ENCODE measurements around the gene CCL18.
"Not testable (repeated sequence)": the region's sequence is repeated elsewhere in the genome, so short reads cannot be mapped to it uniquely, and the experiment has no call there.

Gene CCL18

GRCh38 chr17:36107660-36108059, 43.6 kb downstream of the CCL18 start:
- ChIA-PET POLR2A (no interaction called here), CTCF (no interaction called here)
- no peak for DNase-seq (ENCODE audit: extremely low spot score)
- TF ChIP-seq TARDBP (IDR thresholded peaks at IDR 0.05): no peak
- no peak for TF ChIP-seq FOXA1 (IDR thresholded peaks at IDR 0.05)
- no peak for TF ChIP-seq ELF4 (IDR thresholded peaks at IDR 0.05)
- no peak for TF ChIP-seq L3MBTL2 (conservative IDR thresholded peaks at IDR 0.05)
- no peak for TF ChIP-seq NFRKB (IDR thresholded peaks at IDR 0.05)
- no peak for TF ChIP-seq SUZ12 (IDR thresholded peaks at IDR 0.05)
- TF ChIP-seq BHLHE40 (IDR thresholded peaks at IDR 0.05; ENCODE audit: borderline replicate concordance): no peak
- TF ChIP-seq FOXM1 (IDR thresholded peaks at IDR 0.05; ENCODE audit: borderline replicate concordance): no peak
- no peak for TF ChIP-seq ARNT (IDR thresholded peaks at IDR 0.05)
- no peak for TF ChIP-seq PKNOX1 (IDR thresholded peaks at IDR 0.05)
- no peak for TF ChIP-seq CTBP1 (IDR thresholded peaks at IDR 0.05; ENCODE audit: borderline replicate concordance)
- no peak for TF ChIP-seq SP1 (IDR thresholded peaks at IDR 0.05)
- no peak for TF ChIP-seq FOXK2 (IDR thresholded peaks at IDR 0.05)
- no peak for TF ChIP-seq HDGF (IDR thresholded peaks at IDR 0.05; ENCODE audit: borderline replicate concordance)
- TF ChIP-seq ZNF384 (IDR thresholded peaks at IDR 0.05): no peak
- no peak for TF ChIP-seq LEF1 (IDR thresholded peaks at IDR 0.05; ENCODE audit: borderline replicate concordance)

- CTCF ChIA-PET; POLR2A ChIA-PET; DNase-seq (ENCODE audit: extremely low spot score): not testable (repeated sequence)
Measured at GRCh38 chr17:36108265-36108664, 44.2 kb downstream of the CCL18 start.

GRCh38 chr17:36111068-36111490, 47.0 kb downstream of the CCL18 start:
- no peak for TF ChIP-seq L3MBTL2 (conservative IDR thresholded peaks at IDR 0.05)
- no peak for TF ChIP-seq HDGF (IDR thresholded peaks at IDR 0.05; ENCODE audit: borderline replicate concordance)
- TF ChIP-seq FOXK2 (IDR thresholded peaks at IDR 0.05): no peak
- no peak for DNase-seq (ENCODE audit: extremely low spot score)
- ChIA-PET CTCF (interaction anchor here (1.0 to 1.8 kb wide), 2 partner anchors 38 to 39 kb away, joined by 4 read pairs; no protein-coding TSS in a partner anchor), POLR2A (no interaction called here)

GRCh38 chr17:36112572-36112971, 48.5 kb downstream of the CCL18 start:
- DNase-seq (ENCODE audit: extremely low spot score): no peak
- TF ChIP-seq PKNOX1 (IDR thresholded peaks at IDR 0.05): no peak
- TF ChIP-seq ARNT (IDR thresholded peaks at IDR 0.05): no peak
- no peak for TF ChIP-seq FOXK2 (IDR thresholded peaks at IDR 0.05)
- TF ChIP-seq BHLHE40 (IDR thresholded peaks at IDR 0.05; ENCODE audit: borderline replicate concordance): no peak
- ChIA-PET POLR2A (no interaction called here), CTCF (interaction anchor here (1.8 kb wide), 1 partner anchor 40 kb away, joined by 4 read pairs; no protein-coding TSS in a partner anchor)

- DNase-seq (ENCODE audit: extremely low spot score); POLR2A ChIA-PET; CTCF ChIA-PET: not testable (repeated sequence)
Measured at GRCh38 chr17:36113131-36113530, 49.1 kb downstream of the CCL18 start.

GRCh38 chr17:36114971-36115648, 51.0 kb downstream of the CCL18 start:
- DNase-seq (ENCODE audit: extremely low spot score); POLR2A ChIA-PET; CTCF ChIA-PET: not testable (repeated sequence)

GRCh38 chr17:36115649-36115977, 51.5 kb downstream of the CCL18 start:
- POLR2A ChIA-PET; DNase-seq (ENCODE audit: extremely low spot score); CTCF ChIA-PET: not testable (repeated sequence)

GRCh38 chr17:36117505-36118382, 53.7 kb downstream of the CCL18 start:
- CTCF ChIA-PET: interaction anchor here (0.6 to 1.0 kb wide), 4 partner anchors 10 to 31 kb away, joined by 3 to 4 read pairs (median 4); no protein-coding TSS in a partner anchor
- no peak for DNase-seq (ENCODE audit: extremely low spot score)
- POLR2A ChIA-PET: no interaction called here
- TF ChIP-seq PKNOX1 (IDR thresholded peaks at IDR 0.05): no peak

All from HEK293T (cell line).